ENCODE data around the gene VWA2. TPM values are rescaled to one million over a fixed set of nuclear protein-coding genes. Genes with fewer than 3 reads are reported as not detected.

VWA2 gene
- total RNA-seq, 2 donors from 2014 or later: not detected

GRCh38 chr10:114233482-114233881 is 5.6 kb upstream of the VWA2 start:
- no peak for ATAC-seq (replicated peaks)
- no peaks in the 10 kb centered on the region for H3K9me3 Mint-ChIP-seq
- peaks cover 36% of the 10 kb centered on the region for H3K27me3 Mint-ChIP-seq

GRCh38 chr10:114234132-114234531 is 4.9 kb upstream of the VWA2 start:
- no peaks in the 10 kb centered on the region for H3K36me3 Mint-ChIP-seq (ENCODE audit: low read depth)
- ATAC-seq (replicated peaks): no peak
- no peak overlapping the region for H3K4me3 Mint-ChIP-seq
- no peaks in the 10 kb centered on the region for H3K9me3 Mint-ChIP-seq
- H3K27ac Mint-ChIP-seq: no peak overlapping the region
- peaks cover 36% of the 10 kb centered on the region for H3K27me3 Mint-ChIP-seq
- H3K4me1 Mint-ChIP-seq: no peaks in the 10 kb centered on the region

More at GRCh38 chr10:114233482-114233881, 5.6 kb upstream of the VWA2 start:
- no peaks in the 10 kb centered on the region for H3K36me3 Mint-ChIP-seq (ENCODE audit: low read depth)
- no peak overlapping the region for H3K4me3 Mint-ChIP-seq
- no peaks in the 10 kb centered on the region for H3K4me1 Mint-ChIP-seq
- no peak overlapping the region for H3K27ac Mint-ChIP-seq

GRCh38 chr10:114239994-114240345 is 916 bp downstream of the VWA2 start:
- Mint-ChIP-seq H3K9me3 (no peaks in the 10 kb centered on the region), H3K4me3 (no peak overlapping the region), H3K36me3 (ENCODE audit: low read depth) (no peaks in the 10 kb centered on the region), H3K27ac (no peak overlapping the region), H3K4me1 (no peaks in the 10 kb centered on the region), H3K27me3 (peaks cover 51% of the 10 kb centered on the region)
- no peak for ATAC-seq (replicated peaks)

- no peak for ATAC-seq (replicated peaks)
- Mint-ChIP-seq H3K4me1 (no peaks in the 10 kb centered on the region), H3K9me3 (no peaks in the 10 kb centered on the region), H3K36me3 (ENCODE audit: low read depth) (no peaks in the 10 kb centered on the region), H3K27ac (no peak overlapping the region), H3K4me3 (no peak overlapping the region), H3K27me3 (peaks cover 47% of the 10 kb centered on the region)
Observed at GRCh38 chr10:114242235-114242634, 3.2 kb downstream of the VWA2 start.

GRCh38 chr10:114243661-114244060 is 4.6 kb downstream of the VWA2 start:
- peaks cover 39% of the 10 kb centered on the region for H3K27me3 Mint-ChIP-seq
- H3K27ac Mint-ChIP-seq: no peak overlapping the region
- no peak overlapping the region for H3K4me3 Mint-ChIP-seq
- H3K9me3 Mint-ChIP-seq: no peaks in the 10 kb centered on the region
- no peak for ATAC-seq (replicated peaks)
- H3K4me1 Mint-ChIP-seq: no peaks in the 10 kb centered on the region
- H3K36me3 Mint-ChIP-seq (ENCODE audit: low read depth): no peaks in the 10 kb centered on the region

GRCh38 chr10:114244126-114244525 is 5.1 kb downstream of the VWA2 start:
- Mint-ChIP-seq H3K27me3 (peaks cover 39% of the 10 kb centered on the region), H3K4me1 (no peaks in the 10 kb centered on the region), H3K9me3 (no peaks in the 10 kb centered on the region), H3K36me3 (ENCODE audit: low read depth) (no peaks in the 10 kb centered on the region), H3K27ac (no peak overlapping the region), H3K4me3 (no peak overlapping the region)
- no peak for ATAC-seq (replicated peaks)

GRCh38 chr10:114245121-114245791 is 6.2 kb downstream of the VWA2 start:
- Mint-ChIP-seq H3K36me3 (ENCODE audit: low read depth) (no peaks in the 10 kb centered on the region), H3K27ac (no peak overlapping the region), H3K9me3 (no peaks in the 10 kb centered on the region), H3K4me1 (no peaks in the 10 kb centered on the region), H3K4me3 (no peak overlapping the region), H3K27me3 (peaks cover 42% of the 10 kb centered on the region)
- ATAC-seq (replicated peaks): no peak

- Mint-ChIP-seq H3K36me3 (ENCODE audit: low read depth) (no peaks in the 10 kb centered on the region), H3K4me3 (no peak overlapping the region), H3K27ac (no peak overlapping the region), H3K9me3 (no peaks in the 10 kb centered on the region), H3K27me3 (peaks cover 32% of the 10 kb centered on the region), H3K4me1 (no peaks in the 10 kb centered on the region)
- ATAC-seq (replicated peaks): no peak
Observed at GRCh38 chr10:114246679-114247305, 7.7 kb downstream of the VWA2 start.

GRCh38 chr10:114250236-114250635 is 11.2 kb downstream of the VWA2 start:
- Mint-ChIP-seq H3K4me3 (no peak overlapping the region), H3K36me3 (ENCODE audit: low read depth) (no peaks in the 10 kb centered on the region), H3K27me3 (peaks cover 16% of the 10 kb centered on the region), H3K4me1 (no peaks in the 10 kb centered on the region), H3K27ac (no peak overlapping the region), H3K9me3 (no peaks in the 10 kb centered on the region)
- ATAC-seq (replicated peaks): no peak

- H3K27ac Mint-ChIP-seq: no peak overlapping the region
- no peaks in the 10 kb centered on the region for H3K9me3 Mint-ChIP-seq
- no peak for ATAC-seq (replicated peaks)
- H3K27me3 Mint-ChIP-seq: peaks cover 11% of the 10 kb centered on the region
- no peaks in the 10 kb centered on the region for H3K36me3 Mint-ChIP-seq (ENCODE audit: low read depth)
- no peak overlapping the region for H3K4me3 Mint-ChIP-seq
- no peaks in the 10 kb centered on the region for H3K4me1 Mint-ChIP-seq
Observed at GRCh38 chr10:114250716-114251115, 11.7 kb downstream of the VWA2 start.

GRCh38 chr10:114252092-114252491 is 13.0 kb downstream of the VWA2 start:
- no peak for ATAC-seq (replicated peaks)
- peaks cover 9% of the 10 kb centered on the region for H3K27me3 Mint-ChIP-seq

GRCh38 chr10:114252883-114253282 is 13.8 kb downstream of the VWA2 start:
- no peak for ATAC-seq (replicated peaks)
- H3K4me3 Mint-ChIP-seq: no peak overlapping the region
- H3K36me3 Mint-ChIP-seq (ENCODE audit: low read depth): no peaks in the 10 kb centered on the region
- no peaks in the 10 kb centered on the region for H3K4me1 Mint-ChIP-seq
- H3K27ac Mint-ChIP-seq: no peak overlapping the region
- no peaks in the 10 kb centered on the region for H3K9me3 Mint-ChIP-seq
- H3K27me3 Mint-ChIP-seq: peaks cover 9% of the 10 kb centered on the region

More at GRCh38 chr10:114252092-114252491, 13.0 kb downstream of the VWA2 start:
- Mint-ChIP-seq H3K4me1 (no peaks in the 10 kb centered on the region), H3K4me3 (no peak overlapping the region), H3K36me3 (ENCODE audit: low read depth) (no peaks in the 10 kb centered on the region), H3K9me3 (no peaks in the 10 kb centered on the region), H3K27ac (no peak overlapping the region)

- H3K9me3 Mint-ChIP-seq: no peaks in the 10 kb centered on the region
- ATAC-seq (replicated peaks): no peak
- no peak overlapping the region for H3K27ac Mint-ChIP-seq
- H3K4me1 Mint-ChIP-seq: peaks cover 4% of the 10 kb centered on the region
- peaks cover 4% of the 10 kb centered on the region for H3K27me3 Mint-ChIP-seq
- no peaks in the 10 kb centered on the region for H3K36me3 Mint-ChIP-seq (ENCODE audit: low read depth)
- no peak overlapping the region for H3K4me3 Mint-ChIP-seq
Observed at GRCh38 chr10:114255227-114255626, 16.2 kb downstream of the VWA2 start.

- no peak overlapping the region for H3K27ac Mint-ChIP-seq
- H3K36me3 Mint-ChIP-seq (ENCODE audit: low read depth): no peaks in the 10 kb centered on the region
- H3K27me3 Mint-ChIP-seq: peaks cover 4% of the 10 kb centered on the region
- ATAC-seq (replicated peaks): no peak
- H3K9me3 Mint-ChIP-seq: no peaks in the 10 kb centered on the region
- H3K4me3 Mint-ChIP-seq: no peak overlapping the region
- H3K4me1 Mint-ChIP-seq: peaks cover 4% of the 10 kb centered on the region
Observed at GRCh38 chr10:114256008-114256765, 17.1 kb downstream of the VWA2 start.

GRCh38 chr10:114256822-114257221 is 17.8 kb downstream of the VWA2 start:
- Mint-ChIP-seq H3K4me3 (no peak overlapping the region), H3K9me3 (no peaks in the 10 kb centered on the region), H3K36me3 (ENCODE audit: low read depth) (no peaks in the 10 kb centered on the region), H3K27ac (no peak overlapping the region), H3K4me1 (peaks cover 4% of the 10 kb centered on the region), H3K27me3 (peaks cover 4% of the 10 kb centered on the region)
- ATAC-seq (replicated peaks): no peak
